Stromal cell of bone marrow (primary cell): Measurements from ENCODE around the gene PRIMA1.

Experiments used
- DNase-seq: peaks from one replicate; pipeline ENCODE4 v3.0.0-alpha.2; 2012; ENCODE audit warnings: low read depth

Gene PRIMA1

DNA sequence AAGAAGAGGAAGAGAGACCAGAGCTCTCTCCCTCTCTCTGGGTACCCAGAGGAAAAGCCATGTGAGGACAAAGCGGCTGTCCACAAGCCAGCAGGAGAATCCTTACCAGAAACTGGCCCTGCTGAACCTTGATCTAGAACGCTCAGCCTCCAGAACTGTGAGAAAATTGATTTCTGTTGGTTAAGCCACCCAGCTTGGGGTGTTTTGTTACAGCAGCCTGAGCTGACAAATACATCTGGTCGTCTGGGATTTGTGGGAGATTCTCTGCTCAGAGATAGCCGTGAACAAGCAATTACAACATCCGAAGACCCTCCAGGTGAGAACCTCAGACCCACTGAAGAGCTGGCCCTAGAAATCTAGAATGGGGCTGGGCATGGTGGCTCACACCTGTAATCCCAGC is 6.5 kb upstream of the PRIMA1 start:
- DNase-seq, result no peak

- DNase-seq, result no peak
Observed at GRCh38 chr14:93793555-93794324, 5.5 kb upstream of the PRIMA1 start.

- no peak for DNase-seq
Observed at GRCh38 chr14:93792391-93792790, 4.1 kb upstream of the PRIMA1 start.

DNA sequence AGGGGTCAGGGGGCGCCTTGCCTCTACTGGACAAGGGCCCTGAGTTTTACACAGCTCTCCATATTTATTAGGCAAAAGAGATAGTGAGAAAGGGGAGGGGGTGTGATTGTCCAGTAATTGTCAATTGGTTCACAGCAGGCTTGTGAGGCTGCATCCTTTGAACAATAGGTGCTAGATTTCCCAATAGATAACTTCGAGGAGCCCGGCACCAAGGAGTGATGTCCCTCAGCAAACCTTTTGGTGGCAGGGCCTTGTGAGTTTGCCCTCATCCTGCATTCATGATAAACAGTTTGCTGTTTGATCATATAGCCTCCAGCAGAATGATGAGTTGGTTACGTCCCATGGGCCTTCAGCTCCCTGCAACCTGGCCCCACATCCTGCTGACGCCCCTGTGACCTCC is 2.7 kb upstream of the PRIMA1 start:
- DNase-seq, result no peak

DNA sequence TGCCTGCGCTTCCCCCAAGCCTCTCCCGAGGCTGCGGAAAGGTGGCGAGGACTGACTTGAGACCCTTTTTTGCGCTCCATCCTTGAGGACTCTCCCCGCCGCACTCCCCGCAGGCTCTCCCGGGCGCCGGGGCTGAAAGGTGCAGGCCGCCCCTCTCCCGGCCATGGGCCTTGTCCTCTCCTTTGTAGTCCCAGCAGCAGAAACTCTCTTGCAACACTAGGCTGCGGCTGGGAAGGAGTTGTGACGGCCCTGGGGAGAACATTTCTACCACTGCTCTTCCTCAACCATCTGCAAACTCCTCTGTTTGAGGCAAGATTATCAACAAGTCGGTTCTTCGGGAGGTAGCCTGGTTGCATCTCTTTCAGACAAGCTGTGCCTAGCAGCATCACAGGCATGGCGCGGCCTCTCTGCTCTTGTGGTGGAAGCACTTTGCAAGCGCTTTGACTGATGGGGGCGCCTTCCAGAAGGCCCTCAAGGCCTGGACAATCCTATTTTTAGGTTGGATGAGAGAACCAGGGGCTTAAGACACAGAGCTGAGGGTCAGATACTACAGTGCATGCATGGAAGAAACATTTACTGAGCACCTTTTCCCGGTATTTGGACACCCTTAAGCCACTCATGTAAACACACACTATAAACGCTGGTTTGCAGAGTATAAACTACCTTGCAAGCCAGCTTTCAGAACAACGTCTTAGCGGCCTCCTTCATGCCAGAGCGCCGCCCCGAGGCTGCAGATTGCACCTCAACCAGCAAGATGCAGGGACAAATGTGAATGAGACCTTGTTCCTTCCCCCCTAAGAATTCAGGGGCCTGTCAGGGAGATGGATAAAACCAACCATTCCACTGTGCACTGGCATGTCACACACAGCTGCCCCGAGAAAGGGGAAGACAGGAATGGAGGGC is 1.2 kb upstream of the PRIMA1 start:
- DNase-seq, result no peak

GRCh38 chr14:93788543-93789227 is 400 bp upstream of the PRIMA1 start:
- DNase-seq, result no peak

DNA sequence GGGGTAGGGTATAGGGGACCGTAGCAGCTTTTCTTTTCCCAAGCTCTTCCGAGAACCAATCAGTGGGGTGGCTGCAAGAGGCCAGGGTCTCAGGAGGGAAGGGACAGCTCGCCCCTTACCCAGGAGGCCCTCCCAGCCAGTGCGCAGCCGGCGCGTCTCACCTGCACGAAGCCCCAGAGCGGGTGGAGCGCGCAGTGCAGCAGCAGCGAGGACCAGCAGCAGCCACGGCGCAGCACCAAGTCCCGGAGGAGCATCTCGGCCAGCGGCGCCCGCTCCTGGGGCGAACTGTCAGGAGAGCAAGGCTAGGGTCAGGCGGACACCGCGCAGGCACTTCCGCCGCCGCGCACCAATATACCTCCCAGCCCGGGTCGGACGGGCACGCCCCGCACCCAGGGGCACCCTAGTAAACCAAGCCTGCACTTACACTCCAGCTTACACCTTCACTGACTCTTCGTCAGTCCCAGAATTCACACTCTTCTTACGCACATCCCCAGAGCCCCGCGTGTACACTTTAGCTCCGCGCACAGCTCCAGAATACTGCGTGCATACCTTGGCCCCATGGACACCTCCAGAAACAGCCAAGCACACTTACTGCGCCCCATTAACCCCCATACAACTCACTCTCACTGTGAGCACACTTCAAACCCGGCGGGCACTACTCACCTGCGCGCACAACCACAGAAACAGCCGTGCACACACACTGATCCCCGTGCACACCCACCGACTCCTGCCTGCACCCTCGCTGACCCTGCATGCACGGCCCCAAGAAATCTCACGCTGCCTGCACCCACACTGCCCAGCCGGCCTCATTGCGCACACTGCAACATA is 606 bp downstream of the PRIMA1 start:
- DNase-seq, result no peak

DNA sequence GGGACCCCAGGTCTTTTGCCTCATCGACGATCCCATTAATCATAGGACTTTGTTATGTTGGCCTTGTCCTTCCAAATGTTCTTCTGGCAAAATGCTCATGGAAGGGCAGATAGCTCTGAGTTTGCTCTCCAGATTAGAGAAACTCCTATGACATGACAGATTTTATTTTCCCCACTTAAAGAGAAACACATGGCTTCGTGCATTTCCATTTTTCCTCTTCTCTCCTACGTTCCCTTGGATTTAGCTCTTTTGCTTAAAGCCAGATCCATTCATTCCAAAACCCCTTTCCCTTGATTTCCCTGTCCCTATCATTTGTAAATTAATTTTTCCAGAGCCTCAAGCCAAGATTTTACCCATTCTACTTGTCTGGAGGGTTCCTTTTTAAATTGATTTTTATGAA is 2.9 kb downstream of the PRIMA1 start:
- DNase-seq, result no peak

DNA sequence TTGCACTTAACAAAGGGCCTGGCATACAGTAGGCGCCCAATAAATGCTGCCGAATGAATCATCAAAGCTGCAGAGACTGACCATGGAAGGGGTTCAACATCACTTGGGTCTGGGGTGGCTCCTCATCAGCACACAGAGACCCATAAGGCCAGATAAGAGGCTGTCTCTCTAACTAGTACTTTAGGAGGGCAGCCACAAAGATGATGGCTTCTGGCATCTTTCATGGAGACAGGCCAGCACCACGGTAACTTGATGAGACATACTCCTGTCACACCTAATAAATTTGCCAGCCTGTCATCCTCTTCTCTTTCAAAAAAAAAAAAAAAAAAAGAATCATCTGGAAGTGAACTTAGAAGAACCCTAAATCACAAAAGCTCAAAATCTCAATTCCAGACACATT is 3.4 kb downstream of the PRIMA1 start:
- DNase-seq, result no peak

- DNase-seq, result no peak
Observed at GRCh38 chr14:93780813-93781400, 7.4 kb downstream of the PRIMA1 start.

GRCh38 chr14:93778856-93779629 is 9.2 kb downstream of the PRIMA1 start:
- DNase-seq, result no peak

DNA sequence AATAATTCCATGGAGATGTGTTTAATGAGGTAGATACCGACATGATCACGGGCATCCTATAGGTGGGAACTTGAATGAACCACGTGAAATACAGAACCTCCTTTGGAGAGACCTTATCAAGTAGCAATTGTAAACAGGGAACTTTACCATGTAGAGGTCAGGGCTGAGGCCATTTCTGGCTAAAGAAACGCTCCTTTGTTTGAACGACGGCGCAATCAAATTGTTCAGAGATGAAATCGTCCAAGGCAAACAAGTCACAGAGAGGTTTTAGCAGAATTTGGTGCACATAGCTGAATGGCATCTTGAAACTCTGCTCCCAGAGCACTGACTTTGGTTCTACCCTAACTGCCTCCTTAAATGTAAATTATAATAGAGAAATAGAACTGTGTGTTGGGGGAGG is 9.8 kb downstream of the PRIMA1 start:
- DNase-seq, result no peak

GRCh38 chr14:93775744-93776143 is 12.5 kb downstream of the PRIMA1 start:
- DNase-seq, result no peak

DNA sequence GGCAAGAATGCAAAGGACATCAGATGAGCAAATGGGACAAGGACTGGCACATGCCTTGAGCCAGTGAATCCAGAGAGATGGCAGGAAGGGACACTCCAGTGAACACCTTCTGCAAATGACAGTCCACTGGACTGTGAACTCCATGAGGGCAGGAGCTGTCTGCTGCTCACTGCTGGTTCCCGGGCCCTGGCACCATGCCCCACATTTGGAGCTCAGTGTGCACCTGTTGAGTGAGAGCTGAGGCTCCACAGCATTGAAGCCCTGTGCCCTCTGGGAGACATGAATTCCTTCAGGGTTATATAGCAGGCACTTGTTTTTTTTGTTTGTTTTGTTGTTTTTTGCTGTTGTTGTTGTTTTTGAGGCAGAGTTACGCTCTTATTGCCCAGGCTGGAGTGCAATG is 13.1 kb downstream of the PRIMA1 start:
- no peak for DNase-seq

GRCh38 chr14:93772263-93772662 is 16.0 kb downstream of the PRIMA1 start:
- no peak for DNase-seq

- no peak for DNase-seq
Observed at GRCh38 chr14:93765970-93766369, 22.3 kb downstream of the PRIMA1 start.

DNA sequence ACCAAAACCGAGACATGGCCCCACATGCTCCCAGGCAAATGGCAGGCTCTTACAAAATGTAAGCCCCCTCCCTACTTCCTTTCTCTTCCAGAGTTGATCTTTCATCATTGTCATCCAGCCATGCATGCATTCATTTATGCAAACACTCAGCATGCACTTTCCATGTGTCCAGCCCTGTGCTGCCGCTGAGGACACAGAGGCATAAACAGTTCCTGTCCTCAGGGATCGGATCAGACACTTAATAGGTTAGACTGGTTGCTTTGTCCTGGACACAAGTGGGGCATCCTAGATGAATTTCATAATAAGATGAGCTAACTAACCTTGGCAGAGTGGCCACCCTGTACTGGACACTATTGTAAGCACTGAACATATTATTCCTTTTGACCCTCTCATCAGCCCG is 23.1 kb downstream of the PRIMA1 start:
- DNase-seq, result no peak

GRCh38 chr14:93764211-93764659 is 24.1 kb downstream of the PRIMA1 start:
- DNase-seq, result peak; percentile 41

DNA sequence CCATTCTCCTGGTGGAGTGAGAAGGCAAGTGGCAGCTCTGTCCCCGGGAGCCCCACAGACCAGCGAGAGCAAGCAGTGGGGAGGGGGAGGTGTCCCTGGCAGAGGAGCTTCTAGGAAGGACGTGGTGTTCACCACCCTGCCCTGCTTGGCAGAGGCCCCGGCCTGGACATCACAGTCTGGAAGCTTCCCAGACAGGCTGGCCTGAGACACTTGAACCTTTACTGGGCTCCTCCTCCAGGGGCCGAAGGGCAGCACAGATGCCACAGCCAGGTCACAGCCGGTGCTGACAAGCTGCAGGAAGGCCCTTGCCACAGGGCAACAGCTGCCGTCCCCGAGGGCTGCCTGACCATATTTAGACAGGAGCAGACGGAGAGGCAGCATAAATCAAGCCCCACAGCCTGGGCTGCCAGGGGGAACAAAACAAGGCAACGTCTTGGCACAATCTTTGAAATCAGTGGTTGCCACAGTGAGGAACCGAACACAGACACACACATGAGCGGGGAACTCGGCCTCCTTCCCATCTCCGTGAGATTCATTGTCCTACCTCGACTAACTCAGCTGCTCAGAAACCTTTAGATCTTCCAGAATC is 28.5 kb downstream of the PRIMA1 start:
- no peak for DNase-seq

DNA sequence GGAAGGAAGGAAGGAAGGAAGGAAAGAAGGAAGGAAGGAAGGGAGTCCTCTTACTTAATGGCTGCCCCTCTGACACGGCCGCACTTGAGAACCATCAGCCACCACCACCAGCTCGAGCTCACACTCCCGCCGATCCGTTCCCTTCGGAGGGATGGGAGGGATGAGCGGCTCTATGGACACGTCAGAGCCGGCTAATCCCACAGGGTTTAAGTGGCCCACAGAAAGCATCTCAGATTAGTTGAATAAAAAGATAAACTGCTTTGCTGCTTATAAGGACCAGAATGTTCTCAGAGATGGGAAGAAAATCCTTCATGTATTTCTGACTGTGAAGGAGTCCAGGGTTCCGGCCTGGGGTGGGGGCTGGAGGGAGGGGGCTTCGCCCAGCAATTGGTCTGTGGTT is 31.1 kb downstream of the PRIMA1 start:
- DNase-seq, result no peak
